ENCODE data around the gene PDK2. TPM values are rescaled to one million over a fixed set of nuclear protein-coding genes. Genes with fewer than 3 reads are reported as not detected.

PDK2 gene
- total and polyA plus RNA-seq, 2 experiments from 2014 or later: 12.0 to 15.9 TPM

- H3K27ac Mint-ChIP-seq: no peak overlapping the region
- H2AFZ ChIP-seq: no peak overlapping the region
- peaks cover 22% of the 10 kb centered on the region for H3K36me3 Mint-ChIP-seq (ENCODE audit: low read depth)
- no peak overlapping the region for H3K4me3 Mint-ChIP-seq
- no peaks in the 10 kb centered on the region for H3K36me3 ChIP-seq (ENCODE audit: insufficient read depth)
- no peaks in the 10 kb centered on the region; the same call in 2 of the 3 replicates for H3K9me3 Mint-ChIP-seq
- no peak overlapping the region for H3K27ac ChIP-seq (ENCODE audit: low read depth)
- no peak overlapping the region for H3K4me2 ChIP-seq
- no peaks in the 10 kb centered on the region; the same call in 1 of the 2 replicates for H4K20me1 ChIP-seq (replicated peaks; ENCODE audit: insufficient read depth)
- no peaks in the 10 kb centered on the region; the same call in 1 of the 2 replicates for H3K4me1 ChIP-seq (ENCODE audit: insufficient read depth)
- peak; percentile 78 for ATAC-seq
- H3K27me3 ChIP-seq (ENCODE audit: insufficient read depth): no peaks in the 10 kb centered on the region
- no peaks in the 10 kb centered on the region for H3F3A ChIP-seq (replicated peaks; ENCODE audit: low read depth)
- no peaks in the 10 kb centered on the region for H3K9me2 ChIP-seq (ENCODE audit: insufficient read depth)
- H3K27me3 Mint-ChIP-seq (ENCODE audit: insufficient read depth, low read depth, poor library complexity): no peaks in the 10 kb centered on the region
- peak; percentile 85 for DNase-seq (ENCODE audit: low spot score)
- no peaks in the 10 kb centered on the region for H3K79me2 ChIP-seq (replicated peaks; ENCODE audit: insufficient read depth)
- no peak overlapping the region for H3K4me3 ChIP-seq
- H3K4me1 Mint-ChIP-seq: peaks cover 11% of the 10 kb centered on the region; the same call in 2 of the 3 replicates
- TF ChIP-seq REST (IDR thresholded peaks at IDR 0.05; ENCODE audit: unreplicated experiment): no peak
- TF ChIP-seq POLR2AphosphoS5 (IDR thresholded peaks at IDR 0.05; ENCODE audit: low read depth): no peak
- TF ChIP-seq CTCF (conservative IDR thresholded peaks at IDR 0.05; ENCODE audit: low read depth in 2 of 2): peak; percentile 85 to 100
- TF ChIP-seq EZH2phosphoT487 (IDR thresholded peaks at IDR 0.05; ENCODE audit: unreplicated experiment): no peak
- no peak for TF ChIP-seq ZNF114 (CRISPR knock-in tag; IDR thresholded peaks at IDR 0.05)
Observed at GRCh38 chr17:50079334-50080095, 15.6 kb upstream of the PDK2 start.

- H3K4me1 Mint-ChIP-seq: peaks cover 11% of the 10 kb centered on the region; the same call in 2 of the 3 replicates
- Histone ChIP-seq H3F3A (replicated peaks; ENCODE audit: low read depth) (no peaks in the 10 kb centered on the region; the same call in 1 of the 2 replicates), H3K27me3 (ENCODE audit: insufficient read depth) (no peaks in the 10 kb centered on the region), H3K79me2 (replicated peaks; ENCODE audit: insufficient read depth) (no peaks in the 10 kb centered on the region), H3K4me2 (no peak overlapping the region), H3K4me1 (ENCODE audit: insufficient read depth) (no peaks in the 10 kb centered on the region; the same call in 1 of the 2 replicates), H2AFZ (no peak overlapping the region), H3K27ac (ENCODE audit: low read depth) (no peak overlapping the region), H3K4me3 (no peak overlapping the region), H3K9me2 (ENCODE audit: insufficient read depth) (no peaks in the 10 kb centered on the region), H4K20me1 (replicated peaks; ENCODE audit: insufficient read depth) (no peaks in the 10 kb centered on the region; the same call in 1 of the 2 replicates), H3K36me3 (ENCODE audit: insufficient read depth) (no peaks in the 10 kb centered on the region)
- no peak overlapping the region for H3K27ac Mint-ChIP-seq
- no peak overlapping the region for H3K4me3 Mint-ChIP-seq
- ATAC-seq (no peak), DNase-seq (ENCODE audit: low spot score) (no peak)
- no peaks in the 10 kb centered on the region; the same call in 2 of the 3 replicates for H3K9me3 Mint-ChIP-seq
- no peaks in the 10 kb centered on the region for H3K27me3 Mint-ChIP-seq (ENCODE audit: insufficient read depth, low read depth, poor library complexity)
- H3K36me3 Mint-ChIP-seq (ENCODE audit: low read depth): peaks cover 22% of the 10 kb centered on the region
- TF ChIP-seq ETS1 (IDR thresholded peaks at IDR 0.05) (no peak), STAT1 (IDR thresholded peaks at IDR 0.05; ENCODE audit: unreplicated experiment) (no peak), EZH2phosphoT487 (IDR thresholded peaks at IDR 0.05; ENCODE audit: unreplicated experiment) (no peak), POLR2AphosphoS5 (IDR thresholded peaks at IDR 0.05; ENCODE audit: low read depth) (no peak)
Observed at GRCh38 chr17:50080096-50080480, 15.1 kb upstream of the PDK2 start.
